GM23338 (cell line): Measurements from ENCODE around the gene PPP1R7. TPM values are rescaled to one million over a fixed set of nuclear protein-coding genes. Genes with fewer than 3 reads are reported as not detected.

Source experiments
- ATAC-seq: fragments of 200-7000 bp; cut with Tn5 transposase; 3 replicates; pipeline ENCODE4 v1.9.1; 2020
- DNase-seq: peaks from one replicate; pipeline ENCODE4 v3.0.0-alpha.2; 2015; ENCODE audit warnings: low spot score
- H2AFZ ChIP-seq: fragments of 200-600 bp; sonication (generic); 2 replicates; pipeline ENCODE4 v1.8.0; 2016; ENCODE audit warnings: antibody characterized with exemption, mild to moderate bottlenecking, moderate library complexity
- H3F3A ChIP-seq: fragments of 200-600 bp; sonication (generic); replicated peaks from 2 replicates; pipeline ENCODE4 v1.8.0; 2017; ENCODE audit warnings: antibody characterized with exemption, mixed run types, low read depth
- H3K27ac ChIP-seq: fragments of 200-600 bp; sonication (generic); 2 replicates; pipeline ENCODE4 v1.6.1; 2016; ENCODE audit warnings: low read depth
- H3K27me3 ChIP-seq: fragments of 200-600 bp; sonication (generic); 2 replicates; pipeline ENCODE4 v1.8.0; 2016; ENCODE audit warnings: mild to moderate bottlenecking, mixed run types, moderate library complexity; ENCODE audit not compliant: insufficient read depth
- H3K36me3 ChIP-seq: fragments of 200-600 bp; sonication (generic); 2 replicates; pipeline ENCODE4 v1.8.0; 2016; ENCODE audit warnings: mild to moderate bottlenecking; ENCODE audit not compliant: insufficient read depth
- H3K4me1 ChIP-seq: fragments of 200-600 bp; sonication (generic); 2 replicates; pipeline ENCODE4 v1.8.0; 2016; ENCODE audit warnings: mild to moderate bottlenecking, moderate library complexity; ENCODE audit not compliant: insufficient read depth
- H3K4me2 ChIP-seq: fragments of 200-600 bp; sonication (generic); 2 replicates; pipeline ENCODE4 v1.7.1; 2017; ENCODE audit warnings: mixed run types
- H3K4me3 ChIP-seq: fragments of 200-600 bp; sonication (generic); 2 replicates; pipeline ENCODE4 v1.6.1; 2016; ENCODE audit warnings: mixed run types
- H3K79me2 ChIP-seq: fragments of 200-600 bp; sonication (generic); replicated peaks from 2 replicates; pipeline ENCODE4 v1.8.0; 2017; ENCODE audit warnings: mild to moderate bottlenecking; ENCODE audit not compliant: insufficient read depth
- H3K9me2 ChIP-seq: fragments of 200-600 bp; sonication (generic); 2 replicates; pipeline ENCODE4 v1.8.0; 2017; ENCODE audit not compliant: insufficient read depth
- H4K20me1 ChIP-seq: fragments of 200-600 bp; sonication (generic); replicated peaks from 2 replicates; pipeline ENCODE4 v1.8.0; 2017; ENCODE audit warnings: mild to moderate bottlenecking; ENCODE audit not compliant: insufficient read depth
- H3K27ac Mint-ChIP-seq: 2 replicates; pipeline ENCODE4 v1.8.0; 2020; ENCODE audit warnings: inconsistent platforms, mild to moderate bottlenecking, moderate library complexity, mixed read lengths
- H3K27me3 Mint-ChIP-seq: 3 replicates; pipeline ENCODE4 v1.8.0; 2022; ENCODE audit warnings: low read depth, mild to moderate bottlenecking, moderate library complexity, mixed read lengths, inconsistent platforms; ENCODE audit not compliant: insufficient read depth, poor library complexity
- H3K36me3 Mint-ChIP-seq: 3 replicates; pipeline ENCODE4 v1.8.0; 2021; ENCODE audit warnings: low read depth, mild to moderate bottlenecking, inconsistent platforms, moderate library complexity, mixed read lengths
- H3K4me1 Mint-ChIP-seq: 3 replicates; pipeline ENCODE4 v1.8.0; 2020; ENCODE audit warnings: mild to moderate bottlenecking, inconsistent platforms, mixed read lengths
- H3K4me3 Mint-ChIP-seq: 3 replicates; pipeline ENCODE4 v1.8.0; 2021; ENCODE audit warnings: moderate library complexity, mild to moderate bottlenecking, inconsistent platforms, mixed read lengths
- H3K9me3 Mint-ChIP-seq: 3 replicates; pipeline ENCODE4 v1.8.0; 2020; ENCODE audit warnings: moderate library complexity, mild to moderate bottlenecking, inconsistent platforms, mixed read lengths
- CREB1 ChIP-seq: fragments of 250-450 bp; sonication (Bioruptor Pico); IDR thresholded peaks from 2 replicates; pipeline ENCODE4 v1.5.0; 2020; ENCODE audit warnings: low read depth, mild to moderate bottlenecking, moderate library complexity
- EZH2 ChIP-seq: fragments of 200-600 bp; sonication (generic); IDR thresholded peaks from one replicate; pipeline ENCODE4 v1.8.0; 2017; ENCODE audit warnings: antibody characterized with exemption, mild to moderate bottlenecking, low read depth; ENCODE audit not compliant: unreplicated experiment
- JUNB ChIP-seq: IDR thresholded peaks from one replicate; pipeline ENCODE4 v1.6.1; 2016; ENCODE audit warnings: antibody characterized with exemption; ENCODE audit not compliant: unreplicated experiment
- NANOG ChIP-seq: IDR thresholded peaks from 2 replicates; pipeline ENCODE4 v1.6.1; 2016; ENCODE audit warnings: antibody characterized with exemption, borderline replicate concordance
- POLR2AphosphoS5 ChIP-seq: IDR thresholded peaks from 2 replicates; pipeline ENCODE4 v1.6.1; 2016; ENCODE audit warnings: antibody characterized with exemption, low read depth
- REST ChIP-seq: IDR thresholded peaks from one replicate; pipeline ENCODE4 v1.6.1; 2018; ENCODE audit warnings: antibody characterized with exemption; ENCODE audit not compliant: unreplicated experiment
- STAT1 ChIP-seq: IDR thresholded peaks from one replicate; pipeline ENCODE4 v1.6.1; 2016; ENCODE audit warnings: antibody characterized with exemption; ENCODE audit not compliant: unreplicated experiment
- ZNF331 ChIP-seq: fragments of 250-450 bp; sonication (Bioruptor Pico); IDR thresholded peaks from 2 replicates; pipeline ENCODE4 v1.5.0; 2020; ENCODE audit warnings: low read depth, mild to moderate bottlenecking, moderate library complexity
- ZNF462 ChIP-seq: fragments of 250-450 bp; sonication (Bioruptor Pico); IDR thresholded peaks from 2 replicates; pipeline ENCODE4 v1.5.0; 2020; ENCODE audit warnings: mild to moderate bottlenecking, moderate library complexity
- polyA plus RNA-seq: library from polyadenylated mRNA; unstranded; fragments of >200 nt; fragmentation: Nextera tagmentation; extraction: Ambion mirVana; gene quantifications from 2 replicates; pipeline ENCODE4 v1.2.1, GENCODE V29; 2016
- total RNA-seq: library from RNA; depleted of rRNA; stranded (reverse); fragments of >200 nt; shearing (Covaris generic); gene quantifications from 2 replicates; pipeline ENCODE4 v1.2.3, GENCODE V29; 2014
- TF ChIP-seq, protein P1 (sequence below): IDR thresholded peaks from 2 replicates; pipeline ENCODE4 v1.6.1; 2016; ENCODE audit warnings: antibody characterized with exemption
- TF ChIP-seq, protein P2 (sequence below), 2 experiments: fragments of 200-600 bp in 1 of 2; sonication (generic) in 1 of 2; conservative IDR thresholded peaks; 2 replicates each; pipeline versions ENCODE4 v1.5.1 to v1.6.1; 2016 to 2017; ENCODE audit warnings: antibody characterized with exemption in 2 of 2, low read depth in 2 of 2, mild to moderate bottlenecking in 2 of 2, moderate library complexity in 1 of 2

Gene PPP1R7
- total and polyA plus RNA-seq, 2 experiments from 2014 or later, result 48.2 to 94.3 TPM

- TF ChIP-seq ZNF462 (CRISPR knock-in tag), result no peak
- TF ChIP-seq, protein P1, sequence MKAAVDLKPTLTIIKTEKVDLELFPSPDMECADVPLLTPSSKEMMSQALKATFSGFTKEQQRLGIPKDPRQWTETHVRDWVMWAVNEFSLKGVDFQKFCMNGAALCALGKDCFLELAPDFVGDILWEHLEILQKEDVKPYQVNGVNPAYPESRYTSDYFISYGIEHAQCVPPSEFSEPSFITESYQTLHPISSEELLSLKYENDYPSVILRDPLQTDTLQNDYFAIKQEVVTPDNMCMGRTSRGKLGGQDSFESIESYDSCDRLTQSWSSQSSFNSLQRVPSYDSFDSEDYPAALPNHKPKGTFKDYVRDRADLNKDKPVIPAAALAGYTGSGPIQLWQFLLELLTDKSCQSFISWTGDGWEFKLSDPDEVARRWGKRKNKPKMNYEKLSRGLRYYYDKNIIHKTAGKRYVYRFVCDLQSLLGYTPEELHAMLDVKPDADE, result no peak
Observed at GRCh38 chr2:241155936-241156335, 5.7 kb downstream of the PPP1R7 start (continued).

DNA sequence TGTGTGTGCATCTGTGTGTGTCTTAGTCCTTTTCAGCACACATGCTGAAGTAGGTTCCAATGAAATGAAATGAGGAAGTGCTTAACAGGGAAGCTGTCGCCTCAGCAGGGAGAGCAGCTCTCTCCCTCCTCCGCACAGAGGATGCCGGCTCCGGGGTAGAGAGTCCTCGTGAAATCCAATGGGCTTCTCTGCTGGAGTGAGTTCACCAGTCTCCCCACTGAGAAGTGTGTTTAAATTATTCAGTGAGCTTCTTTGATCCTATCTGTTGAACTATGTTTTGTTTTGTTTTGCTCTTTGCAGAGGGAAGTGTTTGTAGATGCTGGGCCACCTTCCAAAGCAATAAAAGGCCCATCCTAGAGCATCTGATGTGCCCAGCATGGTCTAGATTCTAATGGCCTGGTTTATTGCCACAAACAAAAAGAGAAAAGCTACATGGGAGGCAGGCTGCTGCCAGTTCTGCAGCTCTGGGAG is 6.7 kb downstream of the PPP1R7 start:
- peaks cover 12% of the 10 kb centered on the region for H3K36me3 Mint-ChIP-seq
- H3K4me3 ChIP-seq, result no peak overlapping the region
- no peaks in the 10 kb centered on the region for H3K27me3 ChIP-seq
- no peaks in the 10 kb centered on the region for H3K27me3 Mint-ChIP-seq
- no peaks in the 10 kb centered on the region for H3K9me3 Mint-ChIP-seq
- DNase-seq (no peak), ATAC-seq (peak; percentile 55; the same call in 2 of the 3 replicates)
- H3K4me3 Mint-ChIP-seq, result no peak overlapping the region
- no peaks in the 10 kb centered on the region for H3K9me2 ChIP-seq
- no peaks in the 10 kb centered on the region for H3F3A ChIP-seq
- no peak overlapping the region for H3K27ac ChIP-seq
- H3K4me1 ChIP-seq, result peaks cover 6% of the 10 kb centered on the region
- no peak overlapping the region for H2AFZ ChIP-seq
- peaks cover 9% of the 10 kb centered on the region for H4K20me1 ChIP-seq
- no peak overlapping the region for H3K4me2 ChIP-seq
- H3K27ac Mint-ChIP-seq, result peak overlapping the region; percentile 1; the same call in 1 of the 2 replicates
- H3K79me2 ChIP-seq, result peaks cover 9% of the 10 kb centered on the region
- H3K4me1 Mint-ChIP-seq, result peaks cover 13% of the 10 kb centered on the region
- H3K36me3 ChIP-seq, result no peaks in the 10 kb centered on the region; the same call in 1 of the 2 replicates
- no peak for TF ChIP-seq CREB1 (CRISPR knock-in tag)
- no peak for TF ChIP-seq STAT1
- TF ChIP-seq, protein P1, result no peak
- no peak for TF ChIP-seq REST
- TF ChIP-seq, protein P2, sequence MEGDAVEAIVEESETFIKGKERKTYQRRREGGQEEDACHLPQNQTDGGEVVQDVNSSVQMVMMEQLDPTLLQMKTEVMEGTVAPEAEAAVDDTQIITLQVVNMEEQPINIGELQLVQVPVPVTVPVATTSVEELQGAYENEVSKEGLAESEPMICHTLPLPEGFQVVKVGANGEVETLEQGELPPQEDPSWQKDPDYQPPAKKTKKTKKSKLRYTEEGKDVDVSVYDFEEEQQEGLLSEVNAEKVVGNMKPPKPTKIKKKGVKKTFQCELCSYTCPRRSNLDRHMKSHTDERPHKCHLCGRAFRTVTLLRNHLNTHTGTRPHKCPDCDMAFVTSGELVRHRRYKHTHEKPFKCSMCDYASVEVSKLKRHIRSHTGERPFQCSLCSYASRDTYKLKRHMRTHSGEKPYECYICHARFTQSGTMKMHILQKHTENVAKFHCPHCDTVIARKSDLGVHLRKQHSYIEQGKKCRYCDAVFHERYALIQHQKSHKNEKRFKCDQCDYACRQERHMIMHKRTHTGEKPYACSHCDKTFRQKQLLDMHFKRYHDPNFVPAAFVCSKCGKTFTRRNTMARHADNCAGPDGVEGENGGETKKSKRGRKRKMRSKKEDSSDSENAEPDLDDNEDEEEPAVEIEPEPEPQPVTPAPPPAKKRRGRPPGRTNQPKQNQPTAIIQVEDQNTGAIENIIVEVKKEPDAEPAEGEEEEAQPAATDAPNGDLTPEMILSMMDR (conservative IDR thresholded peaks at IDR 0.05; ENCODE audit: low read depth in 2 of 2), result no peak
- TF ChIP-seq NANOG, result no peak
- no peak for TF ChIP-seq POLR2AphosphoS5
- no peak for TF ChIP-seq ZNF331 (CRISPR knock-in tag)
- TF ChIP-seq EZH2, result no peak
- no peak for TF ChIP-seq JUNB
